NK-92 (cell line): ENCODE measurements around the gene C4orf36.

Source experiments
- DNase-seq: peaks from one replicate; lab custom pipeline; 2025; ENCODE audit not compliant: unreplicated experiment; lab: John Stamatoyannopoulos, UW

C4orf36 gene, protein sequence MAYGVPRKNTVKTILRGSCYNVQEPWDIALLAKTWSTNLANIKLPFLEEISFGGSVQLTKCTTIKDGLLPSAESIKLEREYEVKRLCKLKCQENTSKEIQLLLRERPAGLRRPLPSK

DNA sequence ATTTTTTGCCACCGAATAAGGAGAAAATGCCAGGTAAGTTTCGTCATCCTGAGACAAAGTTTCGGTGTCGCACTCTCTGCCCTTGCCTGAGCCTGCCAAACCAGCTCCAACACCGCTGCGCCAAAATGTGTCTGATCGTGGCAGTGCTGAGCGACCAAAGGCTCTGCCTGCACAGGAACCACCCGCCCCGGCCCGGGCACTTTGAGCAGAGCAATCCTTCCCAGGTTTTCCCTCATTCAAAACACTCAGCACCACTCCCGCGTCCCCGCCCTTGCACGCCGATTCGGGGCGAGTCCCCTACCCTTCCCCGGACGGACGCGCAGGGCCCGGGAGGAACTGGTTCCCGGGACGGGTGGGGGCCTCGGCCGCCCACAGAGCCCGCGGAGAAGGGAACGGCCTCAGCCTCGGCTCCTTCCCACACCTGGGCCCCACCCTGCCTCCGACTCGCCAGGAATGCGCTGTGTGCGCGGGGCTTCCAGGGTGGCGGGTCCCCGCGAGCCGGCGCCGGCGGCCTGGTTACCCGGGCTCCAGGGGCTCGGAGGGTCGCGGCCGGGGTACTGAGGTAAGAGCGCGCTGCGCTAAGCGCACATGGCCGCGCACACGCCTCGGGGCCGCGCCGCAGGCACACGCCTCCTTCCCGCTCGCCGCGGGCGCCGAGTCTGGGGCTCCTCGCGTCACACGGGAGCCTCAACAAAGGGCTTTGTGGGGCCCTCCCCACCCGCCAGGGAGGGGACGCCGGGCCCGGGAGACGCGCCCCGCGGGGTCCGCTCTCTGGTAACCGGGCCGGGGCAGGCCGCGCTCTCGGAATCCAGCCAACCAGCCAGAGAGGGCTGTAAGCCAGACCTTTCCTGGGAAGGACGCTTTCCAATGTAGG lies at the start of gene C4orf36:
Gene C4orf36, minus strand, starts transcription at position 661 of the 874 bp plus-strand sequence. CDS start 902 bp downstream, outside the sequence.
- no peak for DNase-seq

DNA sequence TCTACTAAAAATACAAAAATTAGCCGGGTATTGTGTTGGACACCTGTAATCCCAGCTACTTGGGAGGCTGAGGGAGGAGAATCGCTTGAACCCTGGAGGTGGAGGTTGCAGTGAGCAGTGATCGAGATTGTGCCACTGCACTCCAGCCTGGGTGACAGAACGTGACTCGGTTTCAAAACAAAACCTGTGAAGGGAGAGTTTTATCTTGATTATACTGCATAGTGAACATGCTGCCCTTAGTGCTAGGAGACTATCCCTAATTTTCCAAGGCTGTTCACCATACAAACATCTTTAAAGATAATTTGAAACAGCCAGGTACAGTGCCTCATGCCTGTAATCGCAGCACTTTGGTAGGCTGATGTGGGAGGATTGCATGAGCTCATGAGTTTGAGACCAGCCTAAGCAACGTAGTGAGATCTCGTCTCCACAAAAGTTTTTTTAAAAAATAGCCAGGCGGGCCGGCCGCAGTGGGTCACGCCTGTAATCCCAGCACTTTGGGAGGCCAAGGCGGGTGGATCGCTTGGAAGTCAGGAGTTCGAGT lies 48.8 kb upstream of the C4orf36 start:
- no peak for DNase-seq

DNA sequence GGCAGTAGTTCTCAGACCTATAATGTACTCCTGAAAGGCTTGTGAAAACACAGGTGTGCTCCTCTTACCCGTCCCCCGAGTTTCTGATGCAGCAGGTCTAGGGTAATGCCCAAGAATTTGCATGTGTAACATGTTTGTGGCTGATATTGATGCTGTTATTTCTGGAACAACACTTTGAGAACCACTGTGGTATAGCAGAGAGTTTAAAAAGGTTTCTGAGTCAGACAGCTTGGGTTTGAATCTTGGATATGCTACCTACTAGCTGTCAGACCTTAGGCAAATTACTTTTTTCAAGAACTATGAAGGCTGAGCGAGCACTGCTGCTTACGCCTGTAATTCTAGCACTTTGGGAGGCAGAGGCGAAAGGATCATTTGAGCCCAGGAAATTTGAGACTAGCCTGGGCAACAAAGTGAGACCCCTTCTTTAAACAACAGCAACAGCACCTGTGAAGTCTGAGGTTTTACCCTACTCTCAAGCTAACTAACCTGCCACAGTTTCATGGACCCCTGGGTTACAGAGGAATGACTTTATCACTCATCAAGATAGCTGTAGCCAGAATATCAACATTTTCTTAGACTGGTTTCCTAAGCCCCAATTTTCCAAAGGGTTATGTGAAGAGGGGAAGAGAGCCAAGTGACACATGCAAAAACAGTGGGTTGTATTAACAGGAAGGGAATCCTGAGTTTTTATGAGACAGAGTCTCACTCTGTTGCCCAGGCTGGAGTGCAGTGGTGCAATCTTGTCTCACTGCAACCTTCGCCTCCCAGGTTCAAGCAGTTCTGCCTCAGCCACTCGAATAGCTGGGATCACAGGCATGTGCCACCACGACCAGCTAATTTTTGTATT lies 47.7 kb upstream of the C4orf36 start:
- no peak for DNase-seq

DNA sequence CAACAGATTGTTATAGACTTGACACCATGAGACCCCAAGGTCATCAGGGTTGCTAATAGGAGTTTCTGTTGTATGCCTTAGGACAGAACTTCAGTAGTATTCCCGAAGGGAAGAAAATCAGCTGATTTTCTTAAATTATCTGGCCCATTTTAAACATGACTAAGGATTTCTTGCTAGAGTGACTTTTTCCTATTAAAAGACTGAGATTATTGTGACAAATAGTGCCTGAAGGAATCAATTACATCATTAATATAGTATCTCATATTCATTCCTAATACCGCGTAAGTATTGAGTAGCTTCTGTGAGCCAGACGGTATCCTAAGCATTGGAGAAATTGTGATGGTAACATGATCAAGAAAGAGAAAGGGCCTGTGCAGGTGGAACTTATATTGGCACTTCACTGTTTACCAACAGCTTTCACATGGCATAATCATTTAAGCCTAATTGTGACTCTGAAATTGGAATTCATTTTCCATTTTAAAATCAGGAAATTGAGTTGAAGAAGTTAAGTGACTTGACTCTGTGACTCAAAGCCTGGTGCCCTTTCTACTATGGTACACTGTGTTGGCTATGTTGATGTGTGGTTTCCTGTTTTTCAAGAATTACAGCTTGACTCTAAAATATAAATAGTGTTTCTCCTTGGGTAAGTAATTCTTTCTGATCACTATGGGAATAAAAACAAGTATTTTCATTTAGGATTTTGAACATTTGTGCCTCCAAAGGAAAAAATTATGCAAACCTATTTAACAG lies 46.7 kb upstream of the C4orf36 start:
- no peak for DNase-seq

DNA sequence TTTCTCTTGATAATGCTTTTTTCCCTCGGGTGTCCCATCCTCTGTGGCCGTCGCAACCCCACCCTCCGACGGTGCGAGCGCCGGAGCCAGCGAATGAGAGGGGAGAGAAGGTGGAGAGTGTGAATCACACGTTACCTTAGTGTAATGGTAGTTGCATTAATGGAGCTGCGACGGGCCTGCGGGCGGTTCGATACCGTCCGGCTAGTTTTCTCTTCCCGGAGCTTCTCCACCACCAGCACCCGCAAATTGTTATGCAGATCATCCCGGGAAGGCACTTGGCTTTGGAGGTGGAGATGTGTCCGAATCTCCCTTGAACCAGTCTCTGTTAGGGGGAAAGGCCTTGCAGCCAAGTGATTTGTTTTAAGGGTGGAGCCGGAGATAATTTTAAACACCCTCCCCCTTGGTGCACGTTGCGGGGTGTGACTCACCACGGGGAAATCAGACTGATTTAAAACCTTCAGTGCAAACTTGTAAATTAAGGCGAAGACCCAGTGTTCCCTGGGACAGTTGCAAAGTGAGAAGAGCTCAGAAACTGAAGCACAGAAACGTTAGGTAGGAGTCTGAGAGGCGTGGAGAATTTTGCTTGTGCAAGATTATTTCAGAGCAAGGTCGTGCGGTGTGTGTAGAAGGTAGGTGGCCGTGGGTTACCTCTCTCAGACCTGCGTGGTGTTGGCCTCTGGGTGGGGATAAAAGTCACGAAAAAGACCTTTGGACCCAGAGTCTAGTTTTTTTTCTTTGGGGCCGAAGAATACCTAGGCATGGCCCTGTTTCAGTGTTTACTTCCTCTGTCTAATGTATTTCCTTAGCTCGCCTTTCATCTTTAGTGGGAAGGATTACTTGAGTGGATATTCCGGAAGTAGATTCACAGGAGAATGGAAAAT lies 43.9 kb upstream of the C4orf36 start:
- DNase-seq: no peak

DNA sequence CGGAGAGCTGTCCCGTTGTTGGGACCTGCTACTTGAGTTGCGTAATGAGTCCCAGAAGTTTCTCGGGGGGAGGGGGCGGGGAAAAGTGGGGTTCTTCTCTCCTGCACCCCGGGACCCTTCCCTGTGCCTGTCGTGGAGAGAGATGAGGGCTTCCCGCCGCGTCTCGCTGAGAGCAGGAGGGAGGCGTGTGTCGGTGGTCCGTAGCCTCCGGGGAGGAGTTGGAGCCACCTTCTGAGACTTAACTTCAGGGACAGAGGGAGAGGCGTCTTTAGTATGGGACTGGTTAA lies 43.3 kb upstream of the C4orf36 start:
- DNase-seq: no peak

DNA sequence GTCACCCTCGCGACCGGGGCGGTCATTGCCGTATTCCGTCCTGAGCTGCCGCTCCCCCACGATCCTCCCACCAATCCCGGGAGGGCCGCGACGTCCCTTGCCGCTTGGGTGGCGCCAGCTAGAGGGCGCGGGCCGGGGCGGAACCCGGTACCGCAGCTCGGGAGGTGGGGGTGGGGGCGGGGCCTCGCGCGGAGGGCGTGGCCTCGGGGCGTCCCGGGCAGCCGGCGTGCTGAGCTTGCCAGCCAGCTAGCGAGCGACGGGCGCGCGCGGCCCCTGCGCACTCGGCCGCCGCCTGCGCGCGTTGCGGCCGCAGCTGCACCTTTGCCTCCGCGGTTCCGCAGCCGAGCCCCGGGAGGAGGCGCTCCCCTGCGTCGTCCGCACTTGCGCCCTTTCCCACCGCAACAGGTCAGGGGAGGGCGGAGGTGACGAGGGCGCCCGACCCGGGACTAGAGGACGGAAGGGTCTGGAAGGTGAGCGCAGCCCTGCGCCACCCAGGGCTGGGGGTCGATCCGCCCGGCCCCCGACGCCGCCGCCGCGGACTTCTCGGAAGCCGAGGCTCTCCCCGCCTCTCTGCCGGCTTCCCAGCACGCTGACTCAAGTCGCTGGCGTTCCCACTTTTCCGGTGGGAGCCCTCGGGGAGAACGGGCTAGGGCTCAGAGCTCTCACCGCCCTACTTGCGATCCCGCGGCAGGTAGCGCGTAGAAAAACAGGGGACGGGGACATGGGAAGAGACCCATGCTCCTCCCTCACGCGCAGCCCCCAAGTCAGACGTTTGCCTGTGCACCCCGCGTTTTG lies 42.7 kb upstream of the C4orf36 start, which contains the start of gene AFF1:
Gene AFF1, plus strand, starts transcription at position 241 of the 795 bp plus-strand sequence. CDS start 13,523 bp downstream, outside the sequence.
- peak; percentile 58 for DNase-seq

DNA sequence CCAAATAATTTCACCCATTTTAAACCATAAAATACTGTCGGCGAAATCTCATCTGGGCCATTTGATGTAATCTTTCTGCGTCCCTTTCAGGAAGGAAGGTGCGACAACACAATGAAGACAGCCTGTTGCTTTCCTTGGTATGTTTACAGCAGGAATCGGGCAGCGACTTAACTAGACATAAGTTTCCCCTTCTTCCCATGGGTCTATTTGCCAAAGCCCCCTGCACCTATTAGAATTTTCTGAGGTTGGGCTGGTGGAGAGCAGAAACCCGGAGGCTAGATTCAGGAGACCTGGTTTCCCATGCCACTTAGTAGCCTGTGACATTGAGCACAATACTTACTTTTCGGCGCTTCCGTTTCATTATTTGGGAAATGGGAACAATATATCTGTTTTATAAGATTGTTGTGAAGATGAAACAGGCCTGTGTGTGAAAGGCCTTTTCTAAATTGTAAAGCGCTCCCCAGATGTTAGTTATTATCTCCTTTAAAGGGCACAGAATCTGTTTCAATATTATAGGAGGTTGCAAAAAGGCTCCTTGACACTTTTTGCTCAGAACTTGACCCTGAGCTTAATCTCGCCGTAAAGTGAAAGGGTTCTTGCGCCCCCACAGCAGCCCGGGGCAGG lies 42.0 kb upstream of the C4orf36 start:
- DNase-seq: no peak

DNA sequence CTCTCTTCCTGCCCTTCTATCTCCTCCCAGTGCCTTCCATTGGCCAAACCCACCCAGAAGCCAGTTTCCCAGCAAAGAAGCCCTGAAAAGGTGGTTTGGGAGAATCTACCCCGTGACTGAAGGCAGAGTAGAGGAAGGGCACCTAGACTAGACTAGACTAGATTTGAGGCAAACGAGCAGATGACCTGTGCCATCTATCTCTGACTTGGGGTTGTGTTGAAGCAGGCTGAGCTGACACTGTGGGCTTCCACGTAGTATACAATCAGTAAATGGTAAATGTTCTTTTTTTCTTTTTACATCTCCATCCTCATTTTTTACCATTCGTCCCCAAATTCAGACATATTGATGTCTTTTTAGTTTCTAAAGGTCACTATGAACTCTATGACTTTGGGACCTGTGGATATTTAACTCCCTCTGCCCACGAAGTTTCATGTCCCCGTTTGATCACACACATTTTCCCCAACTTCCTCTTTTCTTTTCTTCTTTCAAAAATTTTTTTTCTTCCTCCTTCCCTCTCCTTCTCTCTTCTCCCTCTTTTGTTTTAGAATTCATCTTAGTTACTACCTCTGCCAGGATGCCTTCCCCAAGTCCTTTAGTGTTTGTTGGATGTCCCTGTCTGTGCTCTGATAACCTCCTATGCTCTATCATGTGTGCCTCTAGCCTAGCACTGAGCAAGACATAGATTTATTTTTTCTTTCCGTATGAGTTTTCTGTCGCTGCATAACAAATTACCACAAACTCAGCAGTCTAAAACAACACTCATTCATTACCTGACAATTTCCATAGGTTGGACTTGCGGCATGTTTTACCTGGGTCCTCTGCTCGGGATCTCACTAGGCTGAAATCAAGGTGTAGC lies 36.4 kb upstream of the C4orf36 start:
- no peak for DNase-seq

DNA sequence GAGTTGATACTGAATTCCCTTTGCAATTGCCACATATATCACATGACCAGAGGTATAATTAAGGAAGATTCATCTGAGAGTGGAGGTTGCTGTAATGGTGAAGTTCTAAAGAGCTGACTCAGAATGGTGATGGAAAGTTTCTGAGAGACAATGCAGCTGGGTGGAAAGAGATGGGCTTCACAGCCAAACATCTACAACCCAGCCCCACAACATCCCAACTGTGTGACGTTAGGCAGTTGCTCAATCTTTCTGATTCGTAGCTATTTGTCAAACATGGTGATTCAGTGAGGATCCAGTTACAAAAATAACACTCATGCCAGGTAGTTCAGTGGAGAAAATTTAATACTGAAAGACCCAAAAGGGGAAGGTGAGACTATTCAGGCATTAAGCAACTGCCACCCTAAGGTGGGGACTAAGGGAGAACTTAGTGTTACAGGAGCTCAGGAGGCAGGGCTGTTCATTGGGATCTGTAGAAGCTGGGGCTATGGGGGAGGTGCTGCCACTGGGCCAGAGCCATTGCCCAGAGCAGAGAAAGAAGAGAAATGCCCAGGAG lies 35.7 kb upstream of the C4orf36 start:
- no peak for DNase-seq

DNA sequence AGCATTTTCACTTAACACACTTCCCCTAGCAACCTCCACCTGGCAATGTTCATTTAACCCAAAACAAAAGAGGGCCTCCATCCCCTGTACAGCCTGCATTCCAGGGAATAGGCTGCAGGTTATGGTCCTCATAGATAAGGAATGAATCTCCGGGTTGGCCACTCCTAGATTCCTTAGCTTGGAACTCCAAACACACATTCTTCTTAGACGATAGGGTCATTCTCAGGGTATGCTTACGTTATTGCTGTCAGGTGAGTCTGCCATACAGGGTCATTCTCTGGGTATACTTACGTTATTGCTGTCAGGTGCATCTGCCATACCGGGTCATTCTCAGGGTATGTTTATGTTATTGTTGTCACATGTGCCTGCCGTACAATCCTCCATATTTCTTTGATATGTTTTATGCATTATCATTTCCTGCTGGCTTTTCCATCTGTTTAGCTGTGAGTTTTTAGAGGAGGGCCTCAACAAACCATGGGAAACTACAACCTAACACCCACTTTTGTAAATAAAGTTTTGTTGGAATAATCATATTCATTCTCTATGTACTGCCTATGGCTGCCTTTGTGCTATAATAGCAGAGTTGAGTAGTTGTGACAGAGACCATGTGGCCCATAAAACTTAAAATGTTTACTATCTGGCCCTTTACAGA lies 34.3 kb upstream of the C4orf36 start:
- DNase-seq: no peak

DNA sequence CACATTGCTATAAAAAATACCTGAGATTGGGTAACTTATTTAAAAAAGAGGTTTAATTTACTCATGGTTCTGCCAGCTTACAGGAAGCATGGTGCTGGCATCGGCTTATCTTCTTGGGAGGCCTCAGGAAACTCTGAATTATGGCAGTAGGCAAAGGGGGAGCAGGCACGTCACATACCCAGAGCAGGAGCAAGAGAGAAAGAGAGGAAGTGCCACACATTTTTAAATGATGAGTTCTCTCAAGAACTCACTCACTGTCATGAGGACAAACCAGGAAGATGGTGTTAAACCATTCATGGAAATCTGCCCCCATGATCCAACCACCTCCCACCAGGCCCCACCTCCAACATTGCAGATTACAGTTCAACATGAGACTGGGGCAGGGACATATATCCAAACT lies 32.6 kb upstream of the C4orf36 start:
- no peak for DNase-seq

DNA sequence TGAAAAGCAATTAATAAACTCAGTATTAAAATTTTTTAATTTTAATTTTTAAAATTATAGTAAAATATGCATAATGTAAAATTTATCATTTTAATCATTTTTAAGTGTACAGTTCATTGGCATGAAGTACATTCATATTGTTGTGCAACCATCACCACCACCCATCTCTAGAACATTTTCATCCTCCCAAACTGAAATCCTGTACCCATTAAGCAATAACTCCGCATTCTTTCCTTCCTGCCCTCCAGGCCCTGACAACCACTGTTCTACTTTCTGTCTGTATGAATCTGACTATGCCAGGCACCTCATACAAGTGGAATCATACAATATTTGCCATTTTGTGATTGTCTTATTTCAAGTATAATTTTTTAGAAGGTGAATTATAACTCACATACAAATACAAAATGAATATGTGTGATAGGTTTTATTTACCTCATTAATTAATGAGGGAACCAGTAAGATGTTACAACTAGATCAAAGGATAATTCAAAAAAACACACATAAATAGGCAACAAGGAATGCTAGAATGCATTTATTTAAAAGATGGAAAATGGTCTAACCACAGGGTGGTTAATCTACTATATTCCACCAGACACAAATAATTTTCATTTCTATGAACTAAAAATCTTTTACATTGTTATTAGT lies 29.5 kb upstream of the C4orf36 start:
- DNase-seq: no peak

DNA sequence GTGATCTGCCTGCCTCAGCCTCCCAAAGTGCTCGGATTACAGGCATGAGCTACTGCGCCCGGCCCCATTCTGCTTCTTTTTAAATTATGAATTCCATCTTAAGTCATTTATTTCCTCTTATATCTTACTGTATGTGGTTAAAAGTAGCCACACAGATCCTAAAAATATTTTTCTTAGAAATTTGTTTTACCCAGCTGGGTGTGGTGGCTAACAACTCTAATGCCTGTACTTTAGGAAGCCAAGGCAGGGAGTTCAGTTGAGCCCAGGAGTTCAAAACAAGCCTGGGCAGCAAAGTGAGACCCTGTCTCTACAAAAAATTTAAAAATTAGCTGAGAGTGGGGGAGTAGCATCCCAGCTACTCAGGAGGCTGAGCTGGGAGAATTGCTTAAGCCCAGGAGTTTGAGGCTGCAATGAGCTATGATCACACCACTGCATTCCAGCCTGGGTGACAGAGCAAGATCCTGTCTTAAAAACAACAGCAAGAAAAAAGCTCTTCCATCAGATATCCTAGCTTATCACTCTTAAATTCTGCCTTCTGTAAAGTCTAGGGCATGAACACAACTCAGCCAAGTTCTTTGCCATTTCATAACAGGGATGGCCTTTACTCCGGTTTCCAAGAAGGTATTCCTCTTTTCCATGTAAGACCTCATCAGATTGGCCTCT lies 27.5 kb upstream of the C4orf36 start:
- no peak for DNase-seq

DNA sequence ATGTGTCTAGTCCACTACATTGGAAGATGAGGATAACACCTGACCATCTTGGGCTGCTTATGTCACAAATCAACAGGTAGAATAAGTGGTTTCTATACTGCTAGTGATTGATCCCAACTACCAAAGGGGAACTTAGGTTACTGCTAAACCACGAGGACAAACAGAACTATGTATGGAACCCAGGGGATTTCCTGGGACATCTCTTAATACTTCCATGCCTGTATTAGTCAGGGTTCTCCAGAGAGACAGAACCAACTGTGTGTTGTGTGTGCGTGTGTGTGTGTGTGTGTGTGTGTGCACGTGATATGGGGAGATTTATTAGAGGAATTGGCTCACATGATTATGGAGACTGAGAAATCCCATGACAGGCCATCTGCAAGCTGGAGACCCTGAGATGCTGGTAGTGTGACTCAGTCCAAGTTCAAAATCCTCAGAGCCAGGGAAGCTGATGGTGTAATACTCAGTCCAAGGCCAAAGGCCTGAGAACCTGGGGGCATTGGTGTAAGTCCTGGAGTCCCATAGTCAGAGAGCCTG lies 26.4 kb upstream of the C4orf36 start:
- no peak for DNase-seq
